OCI-LY1 (cell line): ENCODE measurements around the gene PFKL.

Source experiments
- H2AFZ ChIP-seq: fragments of 200-600 bp; sonication (generic), shearing (Covaris generic); 2 replicates; pipeline ENCODE4 v1.6.0; 2014; ENCODE audit warnings: antibody characterized with exemption, mild to moderate bottlenecking, low read length
- H3F3A ChIP-seq: fragments of 200-600 bp; sonication (generic), shearing (Covaris generic); 2 replicates; pipeline ENCODE4 v1.6.0; 2014; ENCODE audit warnings: mild to moderate bottlenecking, antibody characterized with exemption, low read length, moderate library complexity; ENCODE audit not compliant: insufficient read depth
- H3K27ac ChIP-seq: fragments of 200-600 bp; sonication (generic); 2 replicates; pipeline ENCODE4 v1.5.1; 2014; ENCODE audit warnings: low read length, mixed run types, mild to moderate bottlenecking, low read depth; ENCODE audit not compliant: poor library complexity, severe bottlenecking
- H3K27me3 ChIP-seq: fragments of 200-600 bp; sonication (generic); 2 replicates; pipeline ENCODE4 v1.6.0; 2014; ENCODE audit warnings: antibody characterized with exemption, mild to moderate bottlenecking, low read length, moderate library complexity; ENCODE audit not compliant: insufficient read depth
- H3K36me3 ChIP-seq: fragments of 200-600 bp; sonication (generic); 2 replicates; pipeline ENCODE4 v1.6.1; 2014; ENCODE audit warnings: mild to moderate bottlenecking, antibody characterized with exemption, low read length, moderate library complexity, mixed read lengths; ENCODE audit not compliant: insufficient read depth
- H3K4me1 ChIP-seq: fragments of 200-600 bp; sonication (generic); 2 replicates; pipeline ENCODE4 v1.5.1; 2014; ENCODE audit warnings: mild to moderate bottlenecking, low read length, moderate library complexity; ENCODE audit not compliant: insufficient read depth, severe bottlenecking
- H3K4me2 ChIP-seq: fragments of 200-600 bp; sonication (generic), shearing (Covaris generic); 2 replicates; pipeline ENCODE4 v1.6.1; 2014; ENCODE audit warnings: low read length
- H3K4me3 ChIP-seq: fragments of 200-600 bp; sonication (generic); 2 replicates; pipeline ENCODE4 v1.5.1; 2014; ENCODE audit warnings: low read length, low read depth, mild to moderate bottlenecking, mixed read lengths; ENCODE audit not compliant: poor library complexity, severe bottlenecking
- H3K79me2 ChIP-seq: fragments of 200-600 bp; shearing (Covaris generic); 2 replicates; pipeline ENCODE4 v1.6.1; 2016; ENCODE audit warnings: mixed run types, low read length, mixed read lengths; ENCODE audit not compliant: insufficient read depth
- H3K9ac ChIP-seq: fragments of 200-600 bp; sonication (generic), shearing (Covaris generic); 2 replicates; pipeline ENCODE4 v1.6.1; 2014; ENCODE audit warnings: mild to moderate bottlenecking, low read length, mixed read lengths
- H3K9me2 ChIP-seq: fragments of 200-600 bp; sonication (generic), shearing (Covaris generic); 2 replicates; pipeline ENCODE4 v1.6.1; 2014; ENCODE audit warnings: low read depth, mild to moderate bottlenecking, low read length, mixed read lengths
- H3K9me3 ChIP-seq: fragments of 200-600 bp; shearing (Covaris generic); 2 replicates; pipeline ENCODE4 v1.6.1; 2014; ENCODE audit warnings: low read length, mixed read lengths
- H4K20me1 ChIP-seq: fragments of 200-600 bp; sonication (generic), shearing (Covaris generic); 2 replicates; pipeline ENCODE4 v1.6.0; 2016; ENCODE audit warnings: mild to moderate bottlenecking, low read length; ENCODE audit not compliant: insufficient read depth
- CTCF ChIP-seq: fragments of 200-600 bp; sonication (generic), shearing (Covaris generic); IDR thresholded peaks from 2 replicates; pipeline ENCODE4 v1.5.1; 2017; ENCODE audit warnings: mild to moderate bottlenecking, antibody characterized with exemption, low read length, moderate library complexity, mixed read lengths
- EZH2 ChIP-seq: fragments of 200-600 bp; sonication (generic), shearing (Covaris generic); IDR thresholded peaks from 2 replicates; pipeline ENCODE4 v1.8.0; 2017; ENCODE audit warnings: borderline replicate concordance, mixed run types, mild to moderate bottlenecking, antibody characterized with exemption, low read length, moderate library complexity, mixed read lengths

The PFKL gene

DNA sequence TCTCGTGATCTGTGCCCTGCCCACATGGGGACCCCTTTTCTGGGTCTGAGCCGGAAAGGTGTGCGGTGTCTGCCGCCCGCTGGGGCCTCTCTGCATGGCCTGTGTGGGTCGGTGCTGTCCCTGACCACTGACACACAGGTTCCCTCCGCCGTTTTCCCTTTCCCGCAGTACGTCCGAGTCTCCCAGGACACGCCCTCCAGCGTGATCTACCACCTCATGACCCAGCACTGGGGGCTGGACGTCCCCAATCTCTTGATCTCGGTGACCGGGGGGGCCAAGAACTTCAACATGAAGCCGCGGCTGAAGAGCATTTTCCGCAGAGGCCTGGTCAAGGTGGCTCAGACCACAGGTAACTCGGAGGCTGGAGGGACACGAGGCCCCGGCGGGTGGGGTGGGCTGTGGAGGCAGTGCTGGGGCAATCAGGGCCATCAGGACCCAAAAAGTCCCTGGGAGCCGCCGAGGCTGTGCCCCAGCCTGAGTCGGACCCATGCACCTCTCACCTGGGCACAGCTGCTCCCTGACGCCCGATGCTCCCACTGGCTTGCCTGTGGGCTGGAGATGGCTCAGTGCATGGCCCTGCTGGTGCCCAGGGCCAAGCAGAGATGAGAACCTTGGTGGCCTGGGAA, 66.8 kb downstream of the PFKL start:
- H4K20me1 ChIP-seq, result no peaks in the 10 kb centered on the region
- no peak overlapping the region for H3K4me3 ChIP-seq
- no peak overlapping the region for H3K9ac ChIP-seq
- H3K27ac ChIP-seq, result no peak overlapping the region
- no peaks in the 10 kb centered on the region for H3K9me3 ChIP-seq
- H2AFZ ChIP-seq, result no peak overlapping the region
- no peaks in the 10 kb centered on the region for H3K36me3 ChIP-seq
- H3F3A ChIP-seq, result no peaks in the 10 kb centered on the region
- no peaks in the 10 kb centered on the region for H3K9me2 ChIP-seq
- H3K4me2 ChIP-seq, result no peak overlapping the region
- H3K27me3 ChIP-seq, result peaks cover 8% of the 10 kb centered on the region; the same call in 1 of the 2 replicates
- no peaks in the 10 kb centered on the region for H3K79me2 ChIP-seq
- no peaks in the 10 kb centered on the region for H3K4me1 ChIP-seq
- TF ChIP-seq CTCF (no peak), EZH2 (no peak)

GRCh38 chr21:44368711-44369446, 69.0 kb downstream of the PFKL start:
- Histone ChIP-seq H3K27me3 (no peaks in the 10 kb centered on the region; the same call in 1 of the 2 replicates), H3K9me3 (no peaks in the 10 kb centered on the region), H3K36me3 (no peaks in the 10 kb centered on the region), H4K20me1 (no peaks in the 10 kb centered on the region), H3K9ac (no peak overlapping the region), H3K27ac (no peak overlapping the region), H3K4me3 (no peak overlapping the region), H3K79me2 (no peaks in the 10 kb centered on the region), H3K4me2 (no peak overlapping the region), H3F3A (no peaks in the 10 kb centered on the region), H3K4me1 (no peaks in the 10 kb centered on the region), H2AFZ (no peak overlapping the region), H3K9me2 (no peaks in the 10 kb centered on the region)
- TF ChIP-seq EZH2 (no peak), CTCF (no peak)

DNA sequence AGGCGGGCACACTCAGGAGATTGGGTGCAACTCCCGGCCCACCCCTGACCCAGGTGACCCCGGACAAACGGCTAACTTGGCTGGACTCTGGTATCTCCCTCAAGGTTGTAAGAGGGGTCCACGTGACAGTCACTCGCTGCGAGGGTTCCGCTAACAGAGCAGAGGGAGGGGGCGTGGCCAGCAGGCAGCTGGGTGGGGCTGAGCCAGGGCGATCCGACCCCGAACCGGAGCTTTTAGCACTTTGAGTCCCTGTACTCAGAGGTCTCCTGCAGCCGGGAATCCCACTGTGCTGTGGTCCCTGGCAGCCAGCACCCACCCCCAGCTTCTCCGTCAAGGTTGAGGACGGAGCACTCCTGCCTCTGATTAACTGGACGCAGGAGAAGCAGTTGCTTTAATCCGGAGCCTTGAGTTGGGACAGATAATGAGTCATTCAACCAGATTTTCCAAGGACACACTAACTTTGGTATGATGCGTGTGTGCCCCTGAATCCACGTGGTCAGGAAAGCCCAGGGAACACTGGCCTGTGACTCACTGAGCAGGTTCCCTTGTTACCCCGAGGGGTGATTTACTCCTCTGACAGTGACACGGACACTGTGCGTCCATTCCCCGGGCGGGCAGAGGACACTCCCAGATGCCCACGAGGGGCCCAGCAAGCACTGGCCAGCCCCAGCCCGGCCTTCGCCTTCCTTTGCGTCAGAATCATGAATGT, 70.3 kb downstream of the PFKL start:
- H3K4me2 ChIP-seq, result no peak overlapping the region
- H3K27me3 ChIP-seq, result no peaks in the 10 kb centered on the region
- TF ChIP-seq CTCF (no peak), EZH2 (no peak)
- H3F3A ChIP-seq, result no peaks in the 10 kb centered on the region
- H3K4me3 ChIP-seq, result no peak overlapping the region
- no peaks in the 10 kb centered on the region for H3K36me3 ChIP-seq
- H2AFZ ChIP-seq, result no peak overlapping the region
- H3K4me1 ChIP-seq, result no peaks in the 10 kb centered on the region
- no peaks in the 10 kb centered on the region for H3K79me2 ChIP-seq
- no peak overlapping the region for H3K9ac ChIP-seq
- no peak overlapping the region for H3K27ac ChIP-seq
- no peaks in the 10 kb centered on the region for H3K9me2 ChIP-seq
- H4K20me1 ChIP-seq, result no peaks in the 10 kb centered on the region
- no peaks in the 10 kb centered on the region for H3K9me3 ChIP-seq
